ENCODE data around the gene BET1L. TPM values are rescaled to one million over a fixed set of nuclear protein-coding genes. Genes with fewer than 3 reads are reported as not detected.

The BET1L gene
- total RNA-seq, 1 experiment from 2014 or later = 22.2 TPM

- no peak for DNase-seq (ENCODE audit: low spot score)
- no peak for TF ChIP-seq CTCF (conservative IDR thresholded peaks at IDR 0.05; ENCODE audit: low read depth, low read length)
- no peak for TF ChIP-seq EZH2 (IDR thresholded peaks at IDR 0.05; ENCODE audit: borderline replicate concordance, low read depth, low read length, poor library complexity, severe bottlenecking)
- no peaks in the 10 kb centered on the region for H3K4me1 ChIP-seq (ENCODE audit: insufficient read depth, low read length, poor library complexity, severe bottlenecking)
- intact Hi-C loops (cut with micrococcal nuclease; ENCODE audit: unreplicated experiment) = loop anchor here (10.0 kb wide), 1 partner anchor 100 kb away; no protein-coding TSS in a partner anchor
- no peak overlapping the region for H3K27ac ChIP-seq (ENCODE audit: low read depth, low read length, poor library complexity, severe bottlenecking)
- ChIA-PET POLR2A (ENCODE audit: low non-redundant PET) (no interaction called here), CTCF (no interaction called here)
- BruUV-seq (replicated peaks) = no TSS peak
- no peaks in the 10 kb centered on the region for H3K27me3 ChIP-seq (replicated peaks; ENCODE audit: insufficient read depth, low read depth, low read length, poor library complexity)
- H3K4me3 ChIP-seq (ENCODE audit: low read depth, low read length, poor library complexity, severe bottlenecking) = no peak overlapping the region
- H3K36me3 ChIP-seq (ENCODE audit: insufficient read depth, low read length, poor library complexity, severe bottlenecking) = peaks cover 26% of the 10 kb centered on the region
- H3K9me3 ChIP-seq (ENCODE audit: low read depth, low read length, poor library complexity, severe bottlenecking) = no peaks in the 10 kb centered on the region
These were observed 48.0 kb upstream of the BET1L start for GRCh38 chr11:255176-255575.

- ChIA-PET CTCF (no interaction called here), POLR2A (ENCODE audit: low non-redundant PET) (no interaction called here)
- Histone ChIP-seq H3K36me3 (ENCODE audit: insufficient read depth, low read length, poor library complexity, severe bottlenecking) (peaks cover 32% of the 10 kb centered on the region), H3K4me1 (ENCODE audit: insufficient read depth, low read length, poor library complexity, severe bottlenecking) (no peaks in the 10 kb centered on the region), H3K27ac (ENCODE audit: low read depth, low read length, poor library complexity, severe bottlenecking) (no peak overlapping the region), H3K4me3 (ENCODE audit: low read depth, low read length, poor library complexity, severe bottlenecking) (no peak overlapping the region), H3K27me3 (replicated peaks; ENCODE audit: insufficient read depth, low read depth, low read length, poor library complexity) (no peaks in the 10 kb centered on the region), H3K9me3 (ENCODE audit: low read depth, low read length, poor library complexity, severe bottlenecking) (no peaks in the 10 kb centered on the region)
- intact Hi-C loops (cut with micrococcal nuclease; ENCODE audit: unreplicated experiment) = loop anchor here (10.0 kb wide), 1 partner anchor 101 kb away; no protein-coding TSS in a partner anchor
- no peak for TF ChIP-seq CTCF (conservative IDR thresholded peaks at IDR 0.05; ENCODE audit: low read depth, low read length)
- TF ChIP-seq EZH2 (IDR thresholded peaks at IDR 0.05; ENCODE audit: borderline replicate concordance, low read depth, low read length, poor library complexity, severe bottlenecking) = no peak
- no TSS peak for BruUV-seq (replicated peaks)
- no peak for DNase-seq (ENCODE audit: low spot score)
These were observed 46.7 kb upstream of the BET1L start for GRCh38 chr11:253886-254270.

DNA sequence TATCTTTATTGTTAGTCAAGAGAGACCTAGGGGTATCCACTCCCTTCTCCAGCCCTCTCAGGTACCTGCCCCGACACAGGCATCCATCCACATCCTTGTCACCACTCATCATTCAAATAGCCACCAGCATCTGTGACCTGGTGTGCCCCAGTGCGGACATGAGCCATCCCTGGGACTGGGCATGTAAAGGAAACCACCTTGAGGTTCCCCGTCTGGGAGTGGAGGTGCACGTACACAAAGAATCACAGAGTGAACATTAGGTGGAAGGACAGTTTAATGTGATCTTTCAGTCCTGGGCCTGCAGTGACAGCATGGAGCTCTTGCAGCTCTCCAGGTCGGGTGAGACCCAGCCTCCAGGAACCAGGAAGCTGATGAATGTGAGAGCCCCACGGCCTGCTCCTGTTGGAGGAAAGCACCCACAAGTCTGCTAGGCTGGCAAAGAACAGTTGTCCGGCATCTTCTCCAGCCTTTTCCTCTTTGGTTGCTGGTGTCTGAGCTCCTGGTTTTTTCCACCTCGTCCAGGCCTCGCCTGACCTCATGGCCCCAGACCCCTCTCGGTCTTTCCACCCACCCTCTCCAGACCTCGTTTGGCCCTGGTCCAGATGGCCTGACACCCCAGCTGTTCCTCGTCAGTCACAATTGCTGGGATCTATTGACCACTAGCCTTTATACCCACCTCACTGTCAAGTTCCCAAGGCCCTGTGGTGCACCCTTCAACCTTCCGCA, 46.1 kb upstream of the BET1L start:
- Histone ChIP-seq H3K27me3 (replicated peaks; ENCODE audit: insufficient read depth, low read depth, low read length, poor library complexity) (no peaks in the 10 kb centered on the region), H3K4me1 (ENCODE audit: insufficient read depth, low read length, poor library complexity, severe bottlenecking) (no peaks in the 10 kb centered on the region), H3K4me3 (ENCODE audit: low read depth, low read length, poor library complexity, severe bottlenecking) (no peak overlapping the region), H3K36me3 (ENCODE audit: insufficient read depth, low read length, poor library complexity, severe bottlenecking) (peaks cover 37% of the 10 kb centered on the region), H3K9me3 (ENCODE audit: low read depth, low read length, poor library complexity, severe bottlenecking) (no peaks in the 10 kb centered on the region), H3K27ac (ENCODE audit: low read depth, low read length, poor library complexity, severe bottlenecking) (no peak overlapping the region)
- ChIA-PET POLR2A (ENCODE audit: low non-redundant PET) (no interaction called here), CTCF (no interaction called here)
- TF ChIP-seq CTCF (conservative IDR thresholded peaks at IDR 0.05; ENCODE audit: low read depth, low read length) (no peak), EZH2 (IDR thresholded peaks at IDR 0.05; ENCODE audit: borderline replicate concordance, low read depth, low read length, poor library complexity, severe bottlenecking) (no peak)
- no TSS peak for BruUV-seq (replicated peaks)
- no peak for DNase-seq (ENCODE audit: low spot score)
- intact Hi-C loops (cut with micrococcal nuclease; ENCODE audit: unreplicated experiment) = loop anchor here (10.0 kb wide), 1 partner anchor 101 kb away; no protein-coding TSS in a partner anchor
